GM08714 (cell line): Measurements from ENCODE around the gene JUP.

Experiments used
- H3K4me3 ChIP-seq: fragments of 200-500 bp; sonication (Bioruptor generic); 2 replicates; pipeline ENCODE4 v1.5.1; 2014; ENCODE audit warnings: mild to moderate bottlenecking, low read length, inconsistent platforms
- ZNF274 ChIP-seq: IDR thresholded peaks from 2 replicates; pipeline ENCODE4 v1.6.1; 2012; ENCODE audit warnings: mild to moderate bottlenecking, low read depth, low read length

Gene JUP

DNA sequence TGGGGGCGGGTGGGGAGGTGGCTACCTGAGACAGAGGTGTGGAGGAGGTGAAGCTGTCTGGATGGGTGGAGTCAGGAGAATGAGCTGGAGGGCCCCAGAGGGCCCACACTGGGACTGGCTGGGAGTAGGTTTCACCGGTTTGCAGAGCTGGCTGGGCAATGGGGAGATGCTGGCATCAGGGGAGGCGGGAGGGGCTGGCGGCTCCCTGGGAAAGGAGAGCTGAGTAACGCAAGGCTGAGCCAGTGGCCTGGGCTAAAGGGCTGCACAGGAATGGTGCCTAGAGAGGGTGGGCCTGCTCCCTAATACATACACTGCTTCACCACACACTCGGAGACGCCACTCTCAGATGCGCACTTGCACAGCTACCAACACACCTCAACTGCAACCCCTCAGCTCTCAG, 12.9 kb upstream of the JUP start:
- H3K4me3 ChIP-seq = no peak overlapping the region
- TF ChIP-seq ZNF274 = no peak

DNA sequence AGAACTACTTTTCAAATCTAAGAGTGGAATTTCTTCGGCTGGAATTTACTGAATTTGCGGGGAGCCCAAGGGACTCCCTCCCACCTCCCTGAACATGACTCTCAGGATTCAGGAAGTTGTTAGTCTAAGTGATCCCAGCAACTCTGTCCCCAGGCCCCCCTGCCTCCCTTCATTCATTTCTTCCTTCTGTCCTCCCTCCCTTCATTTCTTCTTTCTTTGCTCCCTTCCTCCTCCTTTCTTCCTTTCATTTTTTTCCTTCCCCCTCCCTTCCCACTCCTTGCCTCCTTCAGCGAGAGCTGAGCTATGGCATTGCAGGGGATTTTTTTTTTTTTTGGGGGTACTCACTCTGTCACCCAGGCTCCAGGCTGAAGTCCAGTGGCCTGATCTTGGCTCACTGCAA, 10.9 kb upstream of the JUP start:
- H3K4me3 ChIP-seq = no peak overlapping the region
- no peak for TF ChIP-seq ZNF274

DNA sequence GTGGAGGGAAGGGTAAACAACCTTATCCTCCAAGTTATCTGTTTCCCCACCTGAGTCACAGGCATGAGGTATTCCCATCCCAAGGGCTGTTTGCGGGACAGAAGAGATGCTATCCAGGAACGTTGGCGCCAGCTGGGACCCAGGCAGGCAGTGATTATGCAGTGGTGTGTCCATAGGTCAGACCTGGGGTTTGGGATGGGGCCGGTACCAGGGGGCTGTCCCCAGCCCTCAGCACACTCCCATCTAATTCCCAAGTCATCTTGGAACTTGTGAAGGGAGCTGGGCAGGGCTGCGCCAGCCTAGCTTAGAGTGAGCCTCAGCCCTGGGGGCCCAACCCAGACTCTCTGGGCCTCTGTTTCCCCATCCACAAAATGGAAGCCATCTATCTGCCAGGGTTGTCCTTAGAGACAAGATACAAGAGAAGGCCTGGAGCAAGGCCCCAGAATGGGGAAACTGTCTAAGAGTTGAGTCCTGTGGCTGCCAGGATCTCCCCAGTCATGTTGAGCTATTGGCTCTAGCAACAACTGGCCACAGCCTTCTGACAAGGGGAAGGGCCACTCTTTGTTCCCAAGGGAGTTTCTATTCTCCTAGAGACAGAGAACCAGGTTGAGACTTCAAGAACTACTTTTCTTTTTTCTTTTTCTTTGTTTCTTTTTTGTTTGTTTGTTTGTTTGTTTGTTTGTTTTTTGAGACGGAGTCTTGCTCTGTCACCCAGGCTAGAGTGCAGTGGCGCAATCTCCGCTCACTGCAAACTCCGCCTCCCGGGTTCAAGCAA, 9.8 kb upstream of the JUP start:
- no peak for TF ChIP-seq ZNF274
- no peak overlapping the region for H3K4me3 ChIP-seq

DNA sequence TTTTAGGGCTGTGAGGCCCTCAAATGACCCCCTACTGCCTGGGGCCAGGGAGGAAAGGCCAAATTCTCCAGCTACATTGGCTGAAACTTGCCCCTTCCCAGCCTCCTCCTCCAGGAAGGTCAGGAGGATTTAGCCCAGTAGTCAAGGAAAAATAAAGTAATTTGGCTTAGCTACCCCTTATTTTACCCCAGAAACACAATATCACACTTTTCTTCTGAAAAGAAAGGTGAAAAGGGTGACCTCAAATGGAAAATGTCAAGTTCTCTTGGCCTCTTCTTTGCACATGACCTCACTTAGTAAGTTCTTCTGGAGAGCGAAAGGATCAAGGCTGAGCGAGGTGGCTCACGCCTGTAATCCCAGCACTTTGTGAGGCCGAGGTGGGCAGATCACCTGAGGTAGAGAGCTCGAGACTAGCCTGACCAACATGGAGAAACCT, 8.0 kb upstream of the JUP start:
- TF ChIP-seq ZNF274 = no peak
- H3K4me3 ChIP-seq = no peak overlapping the region

GRCh38 chr17:41793784-41794539, 7.5 kb upstream of the JUP start:
- no peak overlapping the region for H3K4me3 ChIP-seq
- TF ChIP-seq ZNF274 = no peak

DNA sequence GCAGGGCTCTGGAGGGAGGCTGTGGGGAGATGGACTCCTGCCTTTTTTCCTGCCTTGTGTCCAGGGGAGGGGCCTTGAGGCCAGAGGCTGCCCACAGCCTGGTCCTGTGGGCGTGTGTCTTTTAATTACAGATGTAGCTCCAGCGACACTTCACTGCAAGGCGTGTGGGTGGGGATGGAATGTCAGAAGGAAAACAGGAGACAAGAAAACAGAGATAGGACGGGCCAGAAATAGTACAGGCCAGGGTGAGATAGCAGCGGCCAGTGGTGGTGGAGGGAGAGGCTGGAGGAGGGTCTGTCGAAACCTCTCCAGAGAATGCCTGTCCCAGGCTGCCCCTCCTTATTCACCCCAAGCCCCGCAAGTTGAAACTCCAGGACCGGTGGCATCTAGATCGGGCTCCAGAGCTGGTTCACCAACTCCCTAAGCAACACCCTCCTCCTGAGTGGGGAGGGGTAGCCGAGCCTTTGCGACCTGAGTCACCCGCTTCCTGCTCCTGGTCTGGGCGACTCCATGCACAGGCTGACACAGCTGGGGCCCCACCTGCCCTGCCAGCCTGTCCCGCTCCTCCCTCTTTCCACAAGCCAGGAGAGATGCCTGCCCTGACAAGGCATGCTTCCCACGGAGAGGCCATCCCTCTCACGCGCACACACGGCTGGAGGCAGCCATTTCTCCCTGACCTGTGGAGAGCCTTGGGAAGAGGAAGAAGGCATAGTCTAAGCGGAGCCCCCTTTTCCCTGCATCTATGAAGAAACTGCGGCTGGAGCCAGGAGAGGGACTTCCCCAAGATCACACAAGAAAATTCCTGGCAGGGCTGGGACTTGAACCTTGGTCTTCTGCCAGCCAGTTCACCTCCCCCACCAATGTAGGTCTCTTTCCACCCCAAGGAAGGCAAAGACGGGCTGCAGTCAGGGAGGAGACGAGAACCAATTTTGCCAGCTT, 6.6 kb upstream of the JUP start:
- TF ChIP-seq ZNF274 = no peak
- no peak overlapping the region for H3K4me3 ChIP-seq

DNA sequence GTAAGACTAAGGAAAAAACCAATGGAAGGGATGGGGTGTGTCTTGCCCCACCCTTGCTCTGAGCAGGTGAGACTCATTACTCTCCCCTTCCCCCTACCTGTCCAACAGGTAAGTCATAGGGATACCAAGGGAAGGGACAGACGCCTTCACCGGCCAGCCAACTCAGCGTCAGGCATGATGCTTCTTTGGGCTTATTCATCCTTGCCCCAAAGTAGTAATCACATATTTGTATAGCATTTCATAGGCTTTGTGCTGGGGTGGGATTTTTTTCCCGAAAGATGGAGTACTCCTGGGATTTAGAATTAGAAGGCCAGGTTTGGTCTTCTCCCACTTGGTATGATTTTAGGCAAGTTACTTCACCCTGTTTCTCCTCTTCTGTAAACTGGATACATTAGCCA, 509 bp upstream of the JUP start:
- H3K4me3 ChIP-seq = no peak overlapping the region

GRCh38 chr17:41785859-41786226, 668 bp downstream of the JUP start:
- no peak for TF ChIP-seq ZNF274
- peak overlapping the region; percentile 40; the same call in 1 of the 2 replicates for H3K4me3 ChIP-seq

More for the DNA sequence above, 509 bp upstream of the JUP start:
- TF ChIP-seq ZNF274 = no peak

DNA sequence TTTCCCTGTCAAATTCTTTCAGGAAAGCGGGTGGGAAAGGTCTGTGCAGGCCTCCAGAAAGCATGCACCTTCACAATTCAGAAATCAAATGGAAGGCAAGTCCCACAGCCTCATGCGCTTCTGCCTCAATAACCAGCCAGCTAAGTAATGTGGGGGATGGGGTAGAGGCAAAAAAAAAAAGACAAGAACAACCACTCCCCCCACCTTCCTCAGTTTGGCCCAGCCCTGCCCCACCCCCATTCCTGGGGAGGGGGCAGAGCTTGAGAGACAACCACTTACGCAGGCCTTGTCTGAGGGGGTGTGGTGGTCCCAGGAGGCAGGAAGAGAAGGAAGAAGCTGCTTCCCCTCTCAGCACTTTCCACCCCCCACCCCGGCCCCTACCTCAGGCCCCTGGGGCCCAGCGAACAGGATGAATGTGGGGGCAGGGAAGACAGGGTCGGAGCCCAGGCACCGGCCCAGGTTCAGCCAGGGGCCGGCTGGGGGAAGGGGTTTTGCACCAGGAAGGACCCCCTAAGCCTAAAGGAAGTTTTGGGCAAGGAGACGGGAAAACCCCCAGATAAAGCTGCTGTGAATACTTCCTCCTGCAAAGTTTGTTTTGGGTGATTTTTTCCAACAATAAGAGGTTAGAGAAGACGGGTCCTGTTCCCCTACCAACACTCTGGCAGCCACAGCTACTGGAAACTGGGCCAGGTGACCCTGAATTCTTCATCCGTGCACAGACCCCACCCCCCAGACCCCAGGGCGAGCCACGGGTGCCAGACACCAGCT, 1.2 kb downstream of the JUP start:
- peak overlapping the region; percentile 40; the same call in 1 of the 2 replicates for H3K4me3 ChIP-seq
- TF ChIP-seq ZNF274 = no peak

DNA sequence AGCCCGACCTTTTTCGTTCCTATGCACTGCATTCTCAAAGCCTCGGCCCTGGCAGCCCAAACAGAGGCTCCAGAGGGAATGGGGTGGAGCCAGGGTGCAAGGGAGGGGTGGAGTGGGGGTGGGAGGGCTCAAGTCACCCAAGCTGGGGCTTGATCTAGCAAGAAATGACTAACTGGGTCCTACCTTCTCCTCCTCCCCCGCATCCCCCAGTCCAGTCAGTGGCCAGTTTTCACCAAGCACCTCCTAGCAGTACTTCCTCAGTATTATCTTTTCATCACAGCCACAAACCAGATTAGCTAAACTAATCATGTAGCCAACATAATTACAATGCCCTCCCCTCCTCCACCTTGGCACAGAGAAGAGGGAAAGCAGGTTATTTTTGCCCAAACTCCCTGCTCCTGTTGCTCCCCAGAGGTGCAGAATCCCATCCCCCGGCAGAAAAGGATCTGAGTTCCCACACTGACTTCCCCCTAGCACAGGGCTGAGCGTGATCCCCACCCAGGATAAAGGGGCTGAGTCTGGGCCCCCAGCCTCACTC, 2.2 kb downstream of the JUP start:
- H3K4me3 ChIP-seq = no peak overlapping the region
- no peak for TF ChIP-seq ZNF274

- H3K4me3 ChIP-seq = no peak overlapping the region
- no peak for TF ChIP-seq ZNF274
Observed at GRCh38 chr17:41782142-41782541, 4.4 kb downstream of the JUP start.

GRCh38 chr17:41781404-41782110, 5.0 kb downstream of the JUP start:
- TF ChIP-seq ZNF274 = no peak
- H3K4me3 ChIP-seq = no peak overlapping the region

DNA sequence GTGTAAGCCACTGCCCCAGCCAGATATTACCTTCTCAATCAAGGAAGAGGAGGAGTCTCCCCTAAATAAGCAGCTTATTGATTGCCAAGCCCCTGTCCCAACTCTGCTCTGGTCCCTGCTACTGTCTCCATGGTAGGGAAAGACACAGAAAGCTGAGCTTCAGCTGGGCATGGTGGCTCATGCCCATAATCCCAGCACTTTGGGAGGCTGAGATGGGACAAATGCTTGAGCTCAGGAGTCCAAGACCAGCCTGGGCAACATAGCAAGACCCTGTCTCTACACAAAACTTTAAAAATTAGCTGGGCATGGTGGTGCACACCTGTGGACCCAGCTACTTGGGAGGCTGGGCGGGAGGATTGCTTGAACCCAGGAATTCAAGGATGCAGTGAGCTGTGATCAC, 6.6 kb downstream of the JUP start:
- TF ChIP-seq ZNF274 = no peak
- no peak overlapping the region for H3K4me3 ChIP-seq
